Activated naive CD4-positive, alpha-beta T cell treated with anti-CD3 and anti-CD28 coated beads for 36 hours (primary cell): Measurements from ENCODE around the gene KLF9. TPM values are rescaled to one million over a fixed set of nuclear protein-coding genes. Genes with fewer than 3 reads are reported as not detected.
A peak's percentile ranks its signal among the peaks of the same experiment; 100 is the strongest.

ENCODE experiments used
- CTCF ChIA-PET: fragments of 350-600 bp; sonication (Branson Sonifier 250); formaldehyde crosslinking; loops from one replicate; lab custom pipeline; 2021; ENCODE audit warnings: antibody characterized with exemption; lab: Charles Lee
- DNase-seq: peaks from one replicate; pipeline ENCODE4 v3.0.0-alpha.2; 2020
- H3K27ac Mint-ChIP-seq: one replicate; pipeline ENCODE4 v1.8.0; 2021; ENCODE audit warnings: mild to moderate bottlenecking, mixed read lengths
- H3K27me3 Mint-ChIP-seq: one replicate; pipeline ENCODE4 v1.8.0; 2021; ENCODE audit warnings: low read depth, mixed read lengths
- H3K36me3 Mint-ChIP-seq: one replicate; pipeline ENCODE4 v1.8.0; 2021; ENCODE audit warnings: low read depth, mixed read lengths
- H3K4me1 Mint-ChIP-seq: one replicate; pipeline ENCODE4 v1.8.0; 2021; ENCODE audit warnings: low read depth, mixed read lengths
- H3K4me3 Mint-ChIP-seq: one replicate; pipeline ENCODE4 v1.8.0; 2021; ENCODE audit warnings: mild to moderate bottlenecking, moderate library complexity, mixed read lengths
- H3K9me3 Mint-ChIP-seq: one replicate; pipeline ENCODE4 v1.8.0; 2021; ENCODE audit warnings: mixed read lengths
- intact Hi-C: fragments of 100-400 bp; cut with micrococcal nuclease; formaldehyde crosslinking; loops from one replicate; pipeline ENCODE4 v1.15.1; 2023
- total RNA-seq, 2 experiments: library from RNA; stranded (reverse); gene quantifications; one replicate each; pipeline ENCODE4 v1.2.3, GENCODE V29; 2021

Gene KLF9
- 10 to 100 TPM; 44.2 to 45.0 TPM for total RNA-seq

GRCh38 chr9:70413799-70414775 is at the start of gene KLF9:
Gene KLF9, minus strand, starts transcription at chr9:70414657. Its CDS starts 1,294 bp downstream, at chr9:70413363.
- no peaks in the 10 kb centered on the region for H3K27me3 Mint-ChIP-seq
- intact Hi-C loops = loop anchor here (1.0 to 5.0 kb wide), 5 partner anchors 156 to 1951 kb away; partner anchors contain the start of genes CEMIP2, SMC5 and ZFAND5
- peaks cover 39% of the 10 kb centered on the region for H3K4me1 Mint-ChIP-seq
- H3K36me3 Mint-ChIP-seq = peaks cover 30% of the 10 kb centered on the region
- CTCF ChIA-PET = interaction anchor here (0.7 to 2.4 kb wide), 9 partner anchors 10 to 188 kb away, joined by 3 to 8 read pairs (median 3); no protein-coding TSS in a partner anchor
- H3K27ac Mint-ChIP-seq = peak within 1 kb of the TSS; percentile 100
- DNase-seq = peak; percentile 96
- H3K9me3 Mint-ChIP-seq = no peaks in the 10 kb centered on the region
- peak within 1 kb of the TSS; percentile 100 for H3K4me3 Mint-ChIP-seq

GRCh38 chr9:70463877-70464276 is 49.4 kb upstream of the KLF9 start:
- Mint-ChIP-seq H3K27ac (no peak overlapping the region), H3K36me3 (no peaks in the 10 kb centered on the region), H3K9me3 (no peaks in the 10 kb centered on the region), H3K4me3 (no peak overlapping the region), H3K27me3 (no peaks in the 10 kb centered on the region), H3K4me1 (peaks cover 46% of the 10 kb centered on the region)
- no peak for DNase-seq
- intact Hi-C loops = no loop called here
- CTCF ChIA-PET = no interaction called here

GRCh38 chr9:70462300-70462699 is 47.8 kb upstream of the KLF9 start:
- Mint-ChIP-seq H3K4me3 (no peak overlapping the region), H3K9me3 (no peaks in the 10 kb centered on the region), H3K27ac (peak overlapping the region; percentile 16), H3K36me3 (no peaks in the 10 kb centered on the region), H3K27me3 (no peaks in the 10 kb centered on the region), H3K4me1 (peaks cover 30% of the 10 kb centered on the region)
- intact Hi-C loops = no loop called here
- CTCF ChIA-PET = no interaction called here
- DNase-seq = no peak

GRCh38 chr9:70457235-70457634 is 42.8 kb upstream of the KLF9 start:
- H3K4me1 Mint-ChIP-seq = no peaks in the 10 kb centered on the region
- H3K36me3 Mint-ChIP-seq = no peaks in the 10 kb centered on the region
- no peak overlapping the region for H3K4me3 Mint-ChIP-seq
- H3K27ac Mint-ChIP-seq = no peak overlapping the region
- no peak for DNase-seq
- H3K9me3 Mint-ChIP-seq = no peaks in the 10 kb centered on the region
- CTCF ChIA-PET = no interaction called here
- no peaks in the 10 kb centered on the region for H3K27me3 Mint-ChIP-seq
- intact Hi-C loops = no loop called here

- CTCF ChIA-PET = no interaction called here
- Mint-ChIP-seq H3K27ac (no peak overlapping the region), H3K4me1 (no peaks in the 10 kb centered on the region)
Measured at GRCh38 chr9:70455993-70456704, 41.7 kb upstream of the KLF9 start.

GRCh38 chr9:70452365-70452764 is 37.9 kb upstream of the KLF9 start:
- CTCF ChIA-PET = interaction anchor here (0.7 to 1.1 kb wide), 2 partner anchors 8 to 492 kb away, joined by 3 read pairs; no protein-coding TSS in a partner anchor

More at GRCh38 chr9:70455993-70456704, 41.7 kb upstream of the KLF9 start:
- H3K27me3 Mint-ChIP-seq = no peaks in the 10 kb centered on the region
- intact Hi-C loops = loop anchor here (2.0 kb wide), 1 partner anchor 15 kb away; no protein-coding TSS in a partner anchor
- no peaks in the 10 kb centered on the region for H3K36me3 Mint-ChIP-seq
- no peak overlapping the region for H3K4me3 Mint-ChIP-seq
- no peaks in the 10 kb centered on the region for H3K9me3 Mint-ChIP-seq
- DNase-seq = no peak

GRCh38 chr9:70451765-70452164 is 37.3 kb upstream of the KLF9 start:
- DNase-seq = no peak
- Mint-ChIP-seq H3K9me3 (no peaks in the 10 kb centered on the region), H3K4me3 (no peak overlapping the region), H3K4me1 (no peaks in the 10 kb centered on the region), H3K36me3 (no peaks in the 10 kb centered on the region), H3K27me3 (no peaks in the 10 kb centered on the region), H3K27ac (no peak overlapping the region)
- CTCF ChIA-PET = interaction anchor here (1.1 kb wide), 1 partner anchor 9 kb away, joined by 3 read pairs; no protein-coding TSS in a partner anchor
- intact Hi-C loops = no loop called here

More at GRCh38 chr9:70452365-70452764, 37.9 kb upstream of the KLF9 start:
- H3K4me3 Mint-ChIP-seq = no peak overlapping the region
- no peaks in the 10 kb centered on the region for H3K9me3 Mint-ChIP-seq
- H3K27ac Mint-ChIP-seq = no peak overlapping the region
- H3K27me3 Mint-ChIP-seq = no peaks in the 10 kb centered on the region
- no peaks in the 10 kb centered on the region for H3K36me3 Mint-ChIP-seq
- no peak for DNase-seq
- no peaks in the 10 kb centered on the region for H3K4me1 Mint-ChIP-seq
- intact Hi-C loops = no loop called here

- H3K27me3 Mint-ChIP-seq = no peaks in the 10 kb centered on the region
- CTCF ChIA-PET = no interaction called here
- intact Hi-C loops = no loop called here
- H3K4me1 Mint-ChIP-seq = no peaks in the 10 kb centered on the region
- no peak for DNase-seq
- H3K36me3 Mint-ChIP-seq = no peaks in the 10 kb centered on the region
- no peak overlapping the region for H3K27ac Mint-ChIP-seq
- H3K4me3 Mint-ChIP-seq = no peak overlapping the region
- H3K9me3 Mint-ChIP-seq = no peaks in the 10 kb centered on the region
Measured at GRCh38 chr9:70450738-70451137, 36.3 kb upstream of the KLF9 start.

GRCh38 chr9:70449461-70449860 is 35.0 kb upstream of the KLF9 start:
- CTCF ChIA-PET = interaction anchor here (0.6 to 0.8 kb wide), 2 partner anchors 55 to 153 kb away, joined by 3 to 7 read pairs; no protein-coding TSS in a partner anchor
- H3K4me3 Mint-ChIP-seq = no peak overlapping the region
- no peaks in the 10 kb centered on the region for H3K4me1 Mint-ChIP-seq
- intact Hi-C loops = no loop called here
- no peaks in the 10 kb centered on the region for H3K9me3 Mint-ChIP-seq
- H3K27me3 Mint-ChIP-seq = no peaks in the 10 kb centered on the region
- H3K27ac Mint-ChIP-seq = no peak overlapping the region
- H3K36me3 Mint-ChIP-seq = no peaks in the 10 kb centered on the region
- DNase-seq = no peak

- Mint-ChIP-seq H3K27ac (no peak overlapping the region), H3K36me3 (no peaks in the 10 kb centered on the region), H3K27me3 (no peaks in the 10 kb centered on the region), H3K4me3 (no peak overlapping the region), H3K4me1 (no peaks in the 10 kb centered on the region), H3K9me3 (no peaks in the 10 kb centered on the region)
- no peak for DNase-seq
- CTCF ChIA-PET = interaction anchor here (0.8 kb wide), 1 partner anchor 154 kb away, joined by 3 read pairs; no protein-coding TSS in a partner anchor
- intact Hi-C loops = no loop called here
Measured at GRCh38 chr9:70448919-70449318, 34.5 kb upstream of the KLF9 start.

GRCh38 chr9:70444904-70445303 is 30.4 kb upstream of the KLF9 start:
- Mint-ChIP-seq H3K27me3 (no peaks in the 10 kb centered on the region), H3K36me3 (no peaks in the 10 kb centered on the region), H3K4me3 (no peak overlapping the region), H3K27ac (no peak overlapping the region), H3K9me3 (no peaks in the 10 kb centered on the region), H3K4me1 (peaks cover 4% of the 10 kb centered on the region)
- intact Hi-C loops = no loop called here
- no peak for DNase-seq
- CTCF ChIA-PET = interaction anchor here (1.2 kb wide), 1 partner anchor 24 kb away, joined by 9 read pairs; no protein-coding TSS in a partner anchor

- Mint-ChIP-seq H3K36me3 (no peaks in the 10 kb centered on the region), H3K4me3 (no peak overlapping the region), H3K9me3 (no peaks in the 10 kb centered on the region), H3K27me3 (no peaks in the 10 kb centered on the region), H3K27ac (no peak overlapping the region), H3K4me1 (peaks cover 16% of the 10 kb centered on the region)
- DNase-seq = no peak
- intact Hi-C loops = no loop called here
- CTCF ChIA-PET = interaction anchor here (1.4 kb wide), 1 partner anchor 160 kb away, joined by 4 read pairs; no protein-coding TSS in a partner anchor
Measured at GRCh38 chr9:70442328-70442848, 27.9 kb upstream of the KLF9 start.
